IMR-90 (cell line): ENCODE data around the gene KBTBD13.

Experiments
- BHLHE40 ChIP-seq: fragments of 150-350 bp; IDR thresholded peaks from 2 replicates; pipeline ENCODE4 v1.6.1; 2016; ENCODE audit warnings: mild to moderate bottlenecking, low read depth, low read length
- CEBPB ChIP-seq: IDR thresholded peaks from 2 replicates; pipeline ENCODE4 v1.6.1; 2012; ENCODE audit warnings: low read depth, low read length, improper control_type of control experiment
- FOS ChIP-seq: fragments of 150-350 bp; IDR thresholded peaks from 2 replicates; pipeline ENCODE4 v1.6.1; 2016; ENCODE audit warnings: low read depth, low read length
- MXI1 ChIP-seq: IDR thresholded peaks from 2 replicates; pipeline ENCODE4 v1.6.1; 2012; ENCODE audit warnings: low read depth, mild to moderate bottlenecking, low read length, moderate library complexity, borderline replicate concordance
- POLR2A ChIP-seq: IDR thresholded peaks from 2 replicates; pipeline ENCODE4 v1.6.1; 2012; ENCODE audit warnings: mild to moderate bottlenecking, low read depth, low read length
- RAD21 ChIP-seq: IDR thresholded peaks from 2 replicates; pipeline ENCODE4 v1.6.1; 2012; ENCODE audit warnings: low read length, improper control_type of control experiment
- RCOR1 ChIP-seq: IDR thresholded peaks from 2 replicates; pipeline ENCODE4 v1.6.1; 2012; ENCODE audit warnings: mild to moderate bottlenecking, low read length, improper control_type of control experiment; ENCODE audit not compliant: insufficient replicate concordance
- RFX5 ChIP-seq: IDR thresholded peaks from 2 replicates; pipeline ENCODE4 v1.8.0; 2012; ENCODE audit warnings: low read depth, mild to moderate bottlenecking, low read length, moderate library complexity
- SMC3 ChIP-seq: fragments of 150-350 bp; IDR thresholded peaks from 2 replicates; pipeline ENCODE4 v1.6.1; 2016; ENCODE audit warnings: low read depth, mild to moderate bottlenecking, antibody characterized with exemption, low read length, moderate library complexity
- TF ChIP-seq, protein P1 (sequence below): conservative IDR thresholded peaks from 2 replicates; pipeline ENCODE4 v1.5.1; 2012; ENCODE audit warnings: mild to moderate bottlenecking, low read depth, low read length, improper control_type of control experiment

DNA sequence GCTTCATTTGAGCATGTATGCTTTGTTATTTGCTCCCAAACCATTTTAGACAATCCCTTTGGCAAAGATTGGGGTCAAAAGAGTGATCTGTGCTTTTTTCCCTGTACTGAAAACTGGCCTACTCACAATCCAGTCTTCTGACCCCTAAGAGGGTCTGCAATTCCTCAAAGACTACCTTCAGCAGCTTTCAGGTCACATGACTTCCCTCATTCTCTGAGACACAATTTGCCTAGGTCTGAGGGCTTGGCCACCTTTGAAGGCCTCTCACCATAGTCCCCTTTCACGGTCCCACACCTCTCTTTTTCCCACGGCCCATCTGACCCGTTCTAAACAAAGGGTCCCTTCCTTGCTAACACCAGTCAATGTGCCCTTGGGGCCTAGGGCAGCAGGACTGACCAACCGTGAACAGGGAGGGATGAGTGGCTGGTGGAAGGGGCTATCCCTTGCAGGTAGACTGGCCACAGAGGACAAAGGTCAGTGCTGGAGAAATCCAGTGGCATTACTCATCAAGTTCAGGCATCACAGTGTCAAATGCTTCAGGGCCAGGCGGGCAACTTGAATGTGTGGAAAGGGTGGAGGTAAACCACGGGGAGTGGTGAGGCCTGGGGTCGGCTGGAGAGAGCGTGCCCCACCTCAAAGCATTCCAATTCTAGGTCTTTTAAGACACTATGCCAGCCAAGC lies 19.5 kb upstream of the KBTBD13 start:
- TF ChIP-seq MXI1 (no peak), RCOR1 (no peak), SMC3 (no peak), POLR2A (no peak), RAD21 (no peak), CEBPB (no peak), FOS (no peak), BHLHE40 (no peak), RFX5 (no peak)
- TF ChIP-seq, protein P1, sequence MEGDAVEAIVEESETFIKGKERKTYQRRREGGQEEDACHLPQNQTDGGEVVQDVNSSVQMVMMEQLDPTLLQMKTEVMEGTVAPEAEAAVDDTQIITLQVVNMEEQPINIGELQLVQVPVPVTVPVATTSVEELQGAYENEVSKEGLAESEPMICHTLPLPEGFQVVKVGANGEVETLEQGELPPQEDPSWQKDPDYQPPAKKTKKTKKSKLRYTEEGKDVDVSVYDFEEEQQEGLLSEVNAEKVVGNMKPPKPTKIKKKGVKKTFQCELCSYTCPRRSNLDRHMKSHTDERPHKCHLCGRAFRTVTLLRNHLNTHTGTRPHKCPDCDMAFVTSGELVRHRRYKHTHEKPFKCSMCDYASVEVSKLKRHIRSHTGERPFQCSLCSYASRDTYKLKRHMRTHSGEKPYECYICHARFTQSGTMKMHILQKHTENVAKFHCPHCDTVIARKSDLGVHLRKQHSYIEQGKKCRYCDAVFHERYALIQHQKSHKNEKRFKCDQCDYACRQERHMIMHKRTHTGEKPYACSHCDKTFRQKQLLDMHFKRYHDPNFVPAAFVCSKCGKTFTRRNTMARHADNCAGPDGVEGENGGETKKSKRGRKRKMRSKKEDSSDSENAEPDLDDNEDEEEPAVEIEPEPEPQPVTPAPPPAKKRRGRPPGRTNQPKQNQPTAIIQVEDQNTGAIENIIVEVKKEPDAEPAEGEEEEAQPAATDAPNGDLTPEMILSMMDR, result no peak
